ENCODE measurements around the gene DOCK3.
A peak's percentile ranks its signal among the peaks of the same experiment; 100 is the strongest.
"Not testable (repeated sequence)": the region's sequence is repeated elsewhere in the genome, so short reads cannot be mapped to it uniquely, and the experiment has no call there.

DOCK3 gene

DNA sequence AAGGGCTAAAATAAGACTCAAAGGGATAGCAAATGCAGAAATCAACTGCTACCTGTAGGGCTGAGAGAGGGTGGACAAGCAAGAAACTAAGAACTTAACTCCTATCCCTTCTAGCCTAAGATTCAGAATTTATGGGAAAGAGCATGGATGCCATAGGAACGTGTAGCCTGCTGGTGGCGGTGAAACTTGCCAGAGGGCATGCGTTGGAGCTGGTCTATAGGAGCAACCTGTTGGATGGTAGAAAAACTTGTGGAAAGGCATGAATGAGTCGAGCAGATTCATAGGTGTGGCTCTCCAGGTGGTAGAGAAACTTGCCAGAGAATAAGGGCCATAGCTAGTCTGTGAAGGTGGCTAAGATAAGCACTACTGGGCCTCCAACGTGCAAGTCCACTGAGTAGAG, 137.2 kb downstream of the DOCK3 start:
- DNase-seq = no peak

DNA sequence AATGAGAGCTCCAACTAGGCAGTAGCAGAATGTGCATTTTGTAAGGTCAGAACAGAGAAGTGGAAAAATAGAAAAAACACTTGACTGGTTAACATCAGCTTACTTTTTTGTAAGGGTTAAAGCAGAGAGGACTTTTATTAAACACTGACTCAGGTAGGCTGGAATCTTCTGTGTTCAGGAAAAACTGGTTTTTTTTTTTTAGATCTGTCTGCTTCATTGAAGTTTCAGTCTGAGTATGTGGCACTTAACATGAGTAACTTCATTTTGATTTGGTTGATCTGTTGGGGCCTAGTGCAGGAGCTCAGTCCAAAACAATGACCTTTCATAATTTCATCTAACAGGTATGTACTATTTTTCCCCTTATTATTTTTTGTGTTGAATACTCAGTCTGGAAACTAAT, 141.1 kb downstream of the DOCK3 start:
- no peak for DNase-seq

DNA sequence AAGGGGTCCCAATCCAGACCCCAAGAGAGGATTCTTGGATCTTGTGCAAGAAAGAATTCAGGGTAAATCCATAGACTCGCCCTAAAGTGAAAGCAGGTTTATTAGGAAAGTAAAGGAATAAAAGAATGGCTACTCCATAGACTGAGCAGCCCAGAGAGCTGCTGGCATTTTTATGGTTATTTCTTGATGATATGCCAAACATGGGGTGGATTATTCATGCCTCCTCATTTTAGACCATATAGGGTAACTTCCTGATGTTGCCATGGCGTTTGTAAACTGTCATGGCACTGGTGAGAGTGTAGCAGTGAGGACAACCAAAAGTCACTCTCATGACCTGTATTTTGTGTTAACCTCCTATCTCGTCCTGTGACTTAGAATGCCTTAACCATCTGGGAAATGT, 142.2 kb downstream of the DOCK3 start:
- DNase-seq = no peak

DNA sequence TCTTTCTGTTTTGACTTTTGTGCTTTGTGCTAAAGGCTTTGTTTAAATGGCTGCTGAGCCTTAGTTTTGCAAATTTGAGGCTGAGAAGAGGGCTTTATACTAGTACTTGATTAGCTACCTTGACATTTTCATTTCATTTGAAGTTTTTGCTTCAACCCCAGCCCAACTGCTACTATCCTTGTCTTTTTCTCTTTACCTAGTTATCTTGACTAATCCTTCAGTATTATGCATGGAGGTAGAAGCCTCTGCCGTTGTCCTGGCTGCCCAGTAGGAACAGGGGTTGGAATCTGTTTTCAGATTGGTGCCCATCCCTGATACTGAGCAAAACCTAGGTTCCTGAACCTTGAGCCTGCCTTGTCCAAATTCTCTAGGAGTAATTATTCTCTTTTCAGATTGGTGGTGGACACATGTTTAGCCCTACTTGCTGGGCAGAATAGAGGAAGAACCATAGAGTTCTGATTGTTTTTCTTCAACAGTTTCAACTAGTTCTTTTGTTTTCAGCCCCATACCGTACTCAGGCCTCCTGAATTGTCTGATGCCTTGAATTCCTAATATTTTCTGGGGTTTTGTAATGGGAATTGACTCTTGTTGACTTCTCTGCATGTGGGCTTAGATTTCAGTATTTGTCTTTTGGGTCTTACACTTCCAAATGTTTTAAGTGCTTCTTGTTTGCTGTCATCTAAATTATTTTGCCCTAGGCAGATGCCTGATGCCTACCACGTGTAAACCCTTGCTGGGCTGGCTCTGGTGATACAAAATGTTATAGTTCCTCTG, 143.2 kb downstream of the DOCK3 start:
- no peak for DNase-seq

DNA sequence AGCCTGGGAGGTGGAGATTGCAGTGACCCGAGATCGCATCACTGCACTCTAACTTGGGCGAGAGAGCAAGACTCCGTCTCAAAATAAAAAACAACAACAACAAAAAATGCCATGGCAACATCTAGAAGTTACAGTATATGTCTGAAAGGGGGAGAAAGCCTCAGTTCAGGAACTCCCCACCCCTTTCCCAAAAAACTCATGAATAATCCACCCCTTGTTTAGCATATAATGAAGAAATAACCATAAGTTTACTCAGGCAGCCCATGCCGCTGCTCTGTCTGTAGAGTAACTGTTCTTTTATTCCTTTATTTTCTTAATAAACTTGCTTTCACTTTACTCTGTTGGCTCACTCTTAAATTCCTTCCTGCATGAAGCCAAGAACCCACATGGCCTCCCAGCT, 145.2 kb downstream of the DOCK3 start:
- no peak for DNase-seq

DNA sequence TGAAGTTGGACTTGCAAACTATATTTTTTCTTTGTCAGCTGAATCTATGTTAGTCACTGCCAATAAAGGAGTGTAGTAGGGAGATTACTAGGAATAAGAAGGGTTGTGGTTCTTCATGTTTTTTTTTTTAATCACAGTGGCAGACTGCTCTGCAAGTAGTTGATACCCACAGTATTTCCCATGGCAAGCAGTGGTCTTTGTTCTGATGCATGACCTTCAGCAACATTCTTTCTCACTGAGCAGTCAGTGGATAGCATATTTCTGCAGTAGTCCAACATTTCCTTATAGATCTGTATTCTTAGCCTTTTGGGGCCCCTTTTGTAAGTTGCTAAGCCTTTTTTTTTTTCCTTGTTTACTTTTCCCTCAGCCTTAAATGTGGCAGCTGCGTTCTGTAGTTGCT, 151.1 kb downstream of the DOCK3 start:
- no peak for DNase-seq

DNA sequence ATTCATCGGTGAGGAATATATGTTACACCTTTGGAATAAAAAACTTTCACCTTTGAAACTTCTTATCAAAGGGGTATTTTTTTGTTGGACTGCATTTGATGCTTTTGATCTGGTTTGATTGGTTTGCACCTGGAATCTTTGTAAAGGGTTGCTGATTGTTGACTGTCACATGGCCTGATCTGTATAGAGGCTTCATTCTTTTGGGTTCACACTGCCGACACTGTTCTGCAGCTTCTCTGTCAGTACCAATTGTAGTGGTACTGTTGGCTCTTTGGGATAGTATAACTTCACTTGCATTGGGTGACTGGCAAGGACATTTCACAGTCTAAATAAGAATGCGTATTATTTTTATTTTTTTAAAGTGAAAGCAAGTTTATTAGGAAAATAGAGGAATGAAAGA, 155.7 kb downstream of the DOCK3 start:
- DNase-seq = no peak

DNA sequence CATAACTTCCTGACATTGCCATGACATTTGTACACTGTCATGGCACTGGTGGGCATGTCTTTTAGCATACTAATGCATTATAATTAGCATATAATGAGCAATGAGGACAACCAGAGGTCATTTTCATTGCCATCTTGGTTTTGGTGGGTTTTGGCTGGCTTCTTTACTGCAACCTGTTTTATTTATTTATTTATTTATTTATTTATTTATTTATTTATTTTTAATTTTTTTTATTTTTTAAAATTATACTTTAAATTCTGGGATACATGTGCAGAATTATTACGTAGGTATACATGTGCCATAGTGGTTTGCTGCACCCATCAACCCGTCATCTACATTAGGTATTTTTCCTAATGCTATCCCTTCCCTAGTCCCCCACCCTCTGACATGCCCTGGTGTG, 156.3 kb downstream of the DOCK3 start:
- not testable (repeated sequence) for DNase-seq

DNA sequence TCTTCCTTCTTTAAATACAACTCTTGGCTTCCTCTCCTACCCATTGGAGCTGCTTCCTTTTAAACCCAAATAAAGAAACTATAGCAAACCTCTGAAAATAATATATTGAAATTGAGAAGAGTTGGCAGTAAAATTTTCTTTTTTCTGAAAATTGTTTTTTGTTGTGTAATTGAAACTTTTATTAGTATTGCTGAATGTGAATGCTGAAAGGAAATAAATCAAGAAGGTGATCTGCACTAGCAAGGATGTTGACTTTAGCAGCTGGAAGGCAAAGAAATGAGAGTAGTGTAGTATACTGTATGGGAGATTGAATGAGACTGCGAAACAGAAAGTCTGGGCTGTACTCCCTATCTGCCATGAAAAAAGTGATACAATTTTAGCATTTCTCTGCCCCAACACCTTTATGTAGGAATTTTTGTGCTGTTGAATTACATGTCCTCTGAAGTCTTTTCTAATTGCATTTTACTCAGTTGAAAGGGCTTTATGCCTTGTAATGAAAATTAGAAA, 166.3 kb downstream of the DOCK3 start:
- DNase-seq = no peak

DNA sequence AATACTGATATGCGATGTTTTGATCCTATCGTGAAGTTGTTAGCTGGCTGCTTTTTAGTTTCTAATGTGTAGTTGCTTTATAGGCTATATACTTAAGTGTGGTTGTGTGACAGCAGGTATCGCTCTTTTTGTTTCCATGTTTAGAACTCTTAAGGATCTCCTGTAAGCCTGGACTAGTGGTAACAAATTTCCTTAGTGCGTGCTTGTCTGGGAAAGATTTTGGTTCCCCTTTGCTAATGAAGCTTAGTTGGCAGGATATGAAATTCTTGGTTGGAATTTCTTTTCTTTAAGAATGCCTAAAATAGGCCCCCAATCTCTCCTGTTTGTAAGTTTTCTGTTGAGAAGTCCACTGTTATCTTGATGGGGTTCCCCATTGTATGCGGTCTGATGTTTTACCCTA, 173.6 kb downstream of the DOCK3 start:
- DNase-seq = no peak

DNA sequence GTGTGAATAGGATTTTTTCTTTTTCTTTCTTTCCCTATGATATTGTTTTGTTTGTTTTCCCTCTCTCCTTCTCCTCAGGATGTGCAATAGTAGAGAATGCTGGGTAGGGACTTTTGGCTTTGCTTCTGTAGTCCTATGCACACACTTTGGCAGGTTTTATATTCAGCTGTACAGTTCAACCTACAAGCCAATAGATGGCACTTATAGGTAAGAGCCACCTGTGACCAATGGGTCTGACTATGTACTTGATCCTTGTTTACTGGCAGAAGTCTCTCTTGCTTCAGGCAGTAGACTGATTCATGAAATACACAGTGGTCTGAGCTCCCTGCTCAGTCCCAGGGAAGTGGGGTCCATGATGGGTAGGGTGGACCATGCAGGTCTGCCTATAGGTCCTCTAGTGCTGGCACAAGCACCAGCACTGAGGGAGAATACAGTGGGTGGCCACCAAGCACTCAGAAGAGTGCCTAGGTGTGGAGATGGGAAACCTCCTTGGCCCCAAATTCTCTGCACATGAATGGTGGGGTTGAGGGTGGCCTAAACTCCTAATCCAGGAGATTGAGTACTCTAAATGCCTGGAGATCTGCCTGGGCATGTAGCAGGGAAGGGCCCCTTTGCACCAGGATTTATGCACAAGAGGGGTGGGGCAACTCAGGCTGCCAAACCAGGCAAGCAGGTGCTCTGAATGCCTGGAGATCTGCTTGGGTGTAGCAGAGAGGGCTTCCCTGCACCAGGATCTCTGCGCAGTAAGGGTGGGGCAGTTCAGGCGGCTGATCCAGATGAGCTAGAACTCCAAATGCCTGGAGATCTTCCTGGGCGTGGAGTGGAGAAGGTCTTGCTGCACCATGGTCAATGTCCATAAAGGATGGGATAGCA, 176.1 kb downstream of the DOCK3 start:
- no peak for DNase-seq

DNA sequence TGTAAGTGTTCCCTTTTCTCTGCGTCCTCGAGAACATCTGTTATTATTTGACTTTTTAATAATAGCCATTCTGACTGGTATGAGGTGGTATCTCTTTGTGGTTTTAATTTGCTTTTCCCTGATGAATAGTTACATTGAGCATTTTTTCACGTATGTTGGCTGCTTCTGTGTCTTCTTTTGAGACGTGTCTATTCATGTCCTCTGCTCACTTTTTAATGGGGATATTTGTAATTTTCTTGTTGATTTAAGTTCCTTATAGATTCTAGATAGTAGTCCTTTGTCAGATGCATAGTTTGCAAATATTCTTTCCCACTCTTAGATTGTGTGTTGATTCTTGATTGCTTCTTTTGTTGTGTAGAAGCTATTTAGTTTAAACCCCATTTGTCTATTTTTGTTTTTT, 179.2 kb downstream of the DOCK3 start:
- no peak for DNase-seq

DNA sequence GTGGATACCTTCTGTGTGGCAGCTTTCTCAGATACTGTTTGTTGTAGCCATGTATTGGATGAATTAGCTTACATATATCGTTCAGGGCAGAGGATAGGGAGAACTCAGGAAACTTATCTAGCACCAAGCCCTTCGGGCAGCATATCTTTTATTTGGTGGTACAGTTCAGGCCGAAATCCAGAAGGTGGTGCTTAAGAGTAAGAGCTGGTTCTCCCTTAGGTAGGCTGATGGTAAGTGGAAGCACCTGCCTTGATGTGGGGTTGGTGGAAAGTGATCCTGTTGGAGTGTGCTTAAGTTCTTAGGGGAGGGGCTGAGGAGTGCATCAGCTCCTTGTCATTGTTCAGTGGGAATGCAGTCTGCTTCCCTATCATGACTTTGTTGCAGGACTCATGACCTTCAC, 187.5 kb downstream of the DOCK3 start:
- no peak for DNase-seq

DNA sequence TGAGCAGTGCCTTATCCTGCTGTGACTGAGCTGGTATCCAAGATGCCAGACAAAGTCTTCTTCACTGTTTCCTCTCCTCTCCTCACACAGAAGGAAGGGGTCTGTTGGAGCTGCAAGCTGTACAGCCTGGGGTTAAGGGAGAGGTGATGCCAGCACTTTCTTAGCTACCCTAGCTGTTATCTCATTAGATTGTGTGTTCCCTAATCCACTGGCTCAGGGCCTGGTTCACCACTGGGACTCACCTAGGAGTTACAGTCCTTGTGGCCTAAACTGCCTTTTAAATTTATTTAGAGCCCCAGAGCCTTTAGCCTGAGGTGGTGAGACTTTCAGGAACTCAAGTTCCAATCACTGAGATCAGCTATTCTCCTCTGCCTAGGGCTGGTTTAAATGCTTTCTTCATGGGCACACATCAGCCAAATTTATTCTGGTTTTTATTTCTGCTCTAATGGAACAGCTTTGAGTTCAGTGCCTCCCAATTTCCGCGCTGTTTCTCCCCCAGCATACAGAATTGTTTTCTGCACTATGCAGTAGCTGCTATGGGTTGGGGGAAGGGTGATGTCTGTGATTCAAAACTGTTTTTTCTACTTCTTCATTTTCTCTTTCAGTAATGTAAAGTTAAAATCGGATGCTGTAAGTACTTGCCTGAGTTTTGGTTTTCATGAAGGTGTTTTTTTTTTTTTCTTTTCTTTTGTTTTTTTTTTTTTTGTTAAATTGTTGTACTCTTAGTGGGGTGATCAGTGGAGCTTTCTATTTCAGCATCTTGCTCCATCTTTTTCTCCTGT, 198.8 kb downstream of the DOCK3 start:
- no peak for DNase-seq

DNA sequence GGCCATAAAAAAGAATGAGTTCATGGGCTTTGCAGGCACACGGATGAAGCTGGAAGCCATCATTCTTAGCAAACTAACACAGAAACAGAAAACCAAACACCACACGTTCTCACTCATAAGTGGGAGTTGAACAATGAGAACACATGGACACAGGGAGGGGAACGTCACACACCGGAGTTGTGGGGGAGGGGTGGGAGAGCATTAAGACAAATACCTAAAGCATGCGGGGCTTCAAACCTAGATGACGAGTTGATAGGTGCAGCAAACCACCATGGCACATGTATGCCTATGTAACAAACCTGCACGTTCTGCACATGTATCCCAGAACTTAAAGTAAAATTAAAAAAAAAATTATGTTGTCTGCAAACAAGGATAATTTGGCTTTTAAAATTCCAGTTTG, 200.1 kb downstream of the DOCK3 start:
- DNase-seq = not testable (repeated sequence)

DNA sequence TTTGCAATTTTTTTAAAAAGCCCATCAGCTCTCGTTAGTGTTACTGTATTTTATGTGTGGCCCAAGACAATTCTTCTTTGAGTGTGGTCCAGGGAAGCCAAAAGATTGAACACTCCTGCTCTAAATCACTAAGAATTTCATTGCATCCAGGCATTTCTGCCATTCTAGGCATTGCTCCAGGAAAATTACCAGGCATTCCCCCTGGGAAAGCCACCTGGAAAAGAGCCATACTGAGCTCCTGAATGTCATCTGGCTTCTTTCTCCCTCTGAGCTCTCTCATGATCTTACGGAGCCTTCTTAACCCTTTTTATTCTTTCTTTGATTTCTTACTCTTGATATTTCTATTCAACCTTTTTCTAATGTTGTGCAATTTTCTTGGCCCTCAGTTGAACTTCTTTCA, 202.2 kb downstream of the DOCK3 start:
- no peak for DNase-seq

DNA sequence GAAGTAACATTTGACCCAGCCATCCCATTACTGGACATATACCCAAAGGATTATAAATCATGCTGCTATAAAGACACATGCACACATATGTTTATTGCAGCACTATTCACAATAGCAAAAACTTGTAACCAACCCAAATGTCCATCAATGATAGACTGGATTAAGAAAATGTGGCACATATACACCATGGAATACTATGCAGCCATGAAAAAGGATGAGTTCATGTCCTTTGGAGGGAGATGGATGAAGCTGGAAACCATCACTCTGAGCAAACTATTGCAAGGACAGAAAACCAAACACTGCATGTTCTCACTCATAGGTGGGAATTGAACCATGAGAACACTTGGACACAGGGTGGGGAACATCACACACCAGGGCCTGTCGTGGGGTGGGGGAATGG, 208.0 kb downstream of the DOCK3 start:
- DNase-seq = not testable (repeated sequence)

DNA sequence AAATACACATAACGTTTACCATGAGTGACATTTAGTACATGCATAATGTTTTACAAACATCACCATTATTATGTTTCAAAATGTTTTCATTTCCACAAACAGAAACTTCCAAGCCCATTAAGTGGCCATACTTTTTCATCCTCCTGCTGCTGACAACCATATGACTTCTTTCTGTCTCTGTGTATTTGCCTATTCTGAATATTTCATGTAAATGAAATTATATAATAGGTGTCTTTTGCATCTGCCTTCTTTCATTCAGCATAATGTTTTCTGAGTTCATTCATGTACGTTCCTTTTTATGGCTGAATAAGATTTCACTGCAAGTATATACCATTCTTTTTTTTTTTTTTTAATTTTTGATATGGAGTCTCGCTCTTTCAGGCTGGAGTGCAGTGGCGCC, 209.0 kb downstream of the DOCK3 start:
- DNase-seq = no peak

DNA sequence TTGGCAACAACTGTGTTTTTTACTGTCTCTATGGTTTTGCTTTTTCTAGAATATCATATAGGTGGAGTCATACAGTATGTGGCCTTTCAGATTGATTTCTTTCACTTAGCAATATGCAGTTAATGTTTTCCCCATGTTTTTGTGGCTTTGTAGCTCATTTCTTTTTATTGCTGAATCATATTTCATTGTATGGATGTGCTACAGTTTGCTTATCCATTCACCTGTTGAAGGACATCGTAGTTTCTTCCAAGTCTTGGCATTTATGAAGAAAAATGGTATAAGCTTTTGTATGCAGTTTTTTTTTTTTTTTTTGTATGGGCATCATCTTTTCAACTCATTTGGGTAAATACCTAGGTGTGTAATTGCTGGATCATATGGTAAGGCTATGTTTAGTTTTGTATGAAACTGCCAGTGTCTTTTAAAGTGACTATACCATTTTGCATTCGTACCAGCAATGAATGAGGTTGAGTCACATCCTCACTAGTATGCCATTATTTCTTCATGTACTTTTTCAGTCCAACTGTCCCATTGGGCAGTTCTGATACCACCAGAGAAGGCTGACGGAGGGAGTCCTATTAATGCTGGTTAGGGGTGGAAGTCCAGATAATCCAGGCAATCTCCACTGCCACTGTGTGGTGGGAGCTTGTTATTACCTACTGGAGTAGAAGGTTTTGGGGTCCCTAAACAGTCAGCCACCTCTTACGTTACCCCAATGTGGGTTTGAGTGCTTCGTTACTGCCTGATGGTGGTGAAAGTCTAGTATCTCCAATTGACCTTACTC, 210.5 kb downstream of the DOCK3 start:
- no peak for DNase-seq

DNA sequence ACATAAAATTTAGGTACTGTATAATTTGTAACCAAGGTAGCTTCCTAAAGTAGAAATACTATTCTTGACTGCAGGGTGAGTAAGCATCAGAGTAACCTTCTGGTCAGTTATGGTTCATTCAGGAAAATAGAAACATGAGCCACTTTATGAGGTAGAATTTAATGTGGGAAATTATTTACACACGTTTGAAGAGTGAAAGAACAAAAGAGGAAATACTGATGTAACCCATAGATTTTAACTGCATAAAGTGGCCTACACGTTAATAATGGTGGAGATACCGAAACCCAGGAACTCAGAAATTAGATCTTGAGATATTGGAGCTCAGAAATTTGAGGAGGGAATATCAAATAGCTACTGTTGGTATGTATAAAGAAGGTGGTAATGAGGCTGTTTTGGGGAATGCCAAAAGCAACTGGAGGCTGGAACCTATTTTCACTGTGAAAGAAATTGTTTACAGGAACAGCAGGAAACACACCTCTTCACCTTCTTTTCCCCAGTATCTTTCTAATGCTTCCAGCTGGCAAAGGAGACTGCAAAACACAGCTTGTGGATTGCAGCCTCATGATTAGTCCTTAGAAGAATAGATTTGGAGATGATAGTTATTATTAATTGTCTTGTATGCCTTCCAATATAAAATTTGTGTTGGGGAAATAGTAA, 216.1 kb downstream of the DOCK3 start:
- DNase-seq = peak; percentile 64

DNA sequence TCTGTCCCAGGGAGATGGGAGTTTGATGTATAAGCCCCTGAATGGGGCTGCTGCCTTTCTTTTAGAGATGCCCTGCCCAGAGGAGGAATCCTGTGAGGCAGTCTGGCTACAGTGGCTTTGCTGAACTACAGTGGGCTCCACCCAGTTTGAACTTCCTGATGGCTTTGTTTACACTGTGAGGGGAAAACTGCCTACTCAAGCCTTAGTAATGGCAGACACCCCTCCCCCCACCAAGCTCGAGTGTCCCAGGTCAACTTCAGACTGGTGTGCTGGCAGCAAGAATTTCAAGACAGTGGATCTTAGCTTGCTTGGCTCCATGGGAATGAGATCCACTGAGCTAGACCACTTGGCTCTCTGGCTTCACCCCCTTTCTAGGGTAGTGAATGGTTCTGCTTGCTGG, 226.4 kb downstream of the DOCK3 start:
- peak; percentile 1 for DNase-seq

DNA sequence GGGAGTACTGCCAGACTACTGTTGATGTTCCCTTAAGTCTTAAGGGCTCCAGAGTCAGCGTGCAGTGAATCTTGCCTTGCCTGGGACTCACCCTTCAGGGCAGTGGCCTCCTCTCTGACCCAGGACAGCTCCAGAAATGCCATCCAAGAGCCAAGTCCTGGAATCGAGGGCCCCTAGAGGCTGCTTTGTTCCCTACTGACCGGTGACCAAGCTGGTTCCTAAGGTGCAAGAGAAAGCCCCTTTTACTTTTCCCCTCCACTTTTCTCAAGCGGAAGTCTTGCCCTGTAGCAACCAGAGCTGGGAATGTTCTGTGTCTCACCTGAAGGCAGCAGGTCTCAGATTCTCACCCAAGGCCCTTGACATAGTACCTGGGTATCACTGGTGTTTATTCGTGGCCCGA, 238.0 kb downstream of the DOCK3 start:
- DNase-seq = peak; percentile 1
